DND-41 (cell line): Measurements from ENCODE around the gene EXOC3L1.

Source experiments
- EZH2 ChIP-seq: IDR thresholded peaks from 3 replicates; pipeline ENCODE4 v1.6.1; 2012; ENCODE audit warnings: borderline replicate concordance, low read depth, mild to moderate bottlenecking, moderate library complexity, low read length, inconsistent platforms; ENCODE audit not compliant: severe bottlenecking
- TF ChIP-seq, protein P1 (sequence below): IDR thresholded peaks from 2 replicates; pipeline ENCODE4 v1.5.1; 2012; ENCODE audit warnings: borderline replicate concordance, low read length, moderate library complexity, mild to moderate bottlenecking; ENCODE audit not compliant: poor library complexity, severe bottlenecking; ENCODE audit errors: extremely low read depth

DNA sequence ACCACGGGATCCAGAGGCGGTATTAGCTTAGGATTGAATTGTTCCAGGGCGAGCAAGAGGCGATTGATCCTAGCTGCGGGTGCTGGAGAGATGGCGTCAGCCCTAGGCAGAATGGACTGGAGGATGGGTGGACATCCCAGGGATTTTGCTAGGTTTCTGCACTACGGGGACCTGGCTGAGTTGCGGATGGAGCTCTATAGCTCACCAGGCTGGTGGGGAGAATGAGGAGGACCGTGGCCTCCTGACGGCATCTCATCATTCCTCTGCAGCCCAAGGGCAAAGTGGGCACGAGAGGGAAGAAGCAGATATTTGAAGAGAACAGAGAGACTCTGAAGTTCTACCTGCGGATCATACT is 37.6 kb upstream of the EXOC3L1 start:
- TF ChIP-seq, protein P1, sequence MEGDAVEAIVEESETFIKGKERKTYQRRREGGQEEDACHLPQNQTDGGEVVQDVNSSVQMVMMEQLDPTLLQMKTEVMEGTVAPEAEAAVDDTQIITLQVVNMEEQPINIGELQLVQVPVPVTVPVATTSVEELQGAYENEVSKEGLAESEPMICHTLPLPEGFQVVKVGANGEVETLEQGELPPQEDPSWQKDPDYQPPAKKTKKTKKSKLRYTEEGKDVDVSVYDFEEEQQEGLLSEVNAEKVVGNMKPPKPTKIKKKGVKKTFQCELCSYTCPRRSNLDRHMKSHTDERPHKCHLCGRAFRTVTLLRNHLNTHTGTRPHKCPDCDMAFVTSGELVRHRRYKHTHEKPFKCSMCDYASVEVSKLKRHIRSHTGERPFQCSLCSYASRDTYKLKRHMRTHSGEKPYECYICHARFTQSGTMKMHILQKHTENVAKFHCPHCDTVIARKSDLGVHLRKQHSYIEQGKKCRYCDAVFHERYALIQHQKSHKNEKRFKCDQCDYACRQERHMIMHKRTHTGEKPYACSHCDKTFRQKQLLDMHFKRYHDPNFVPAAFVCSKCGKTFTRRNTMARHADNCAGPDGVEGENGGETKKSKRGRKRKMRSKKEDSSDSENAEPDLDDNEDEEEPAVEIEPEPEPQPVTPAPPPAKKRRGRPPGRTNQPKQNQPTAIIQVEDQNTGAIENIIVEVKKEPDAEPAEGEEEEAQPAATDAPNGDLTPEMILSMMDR, result no peak
- TF ChIP-seq EZH2, result no peak
